Measurements from ENCODE around the gene PNPO. TPM values are rescaled to one million over a fixed set of nuclear protein-coding genes. Genes with fewer than 3 reads are reported as not detected.

Gene PNPO
- polyA plus RNA-seq, 1 donor (not counting 4 experiments of a cell fraction or from before 2014, with no cell fraction given), result 35.5 TPM

GRCh38 chr17:47929218-47930000, 12.0 kb upstream of the PNPO start:
- H3K9ac ChIP-seq (ENCODE audit: control insufficient read depth, extremely low read depth, insufficient read depth, low read length), result no peak overlapping the region
- no peaks in the 10 kb centered on the region for H3K9me1 ChIP-seq (ENCODE audit: control insufficient read depth, extremely low read depth, insufficient read depth, low read length)
- peaks cover 8 to 17% of the 10 kb centered on the region in 2 experiments for H3K36me3 ChIP-seq (ENCODE audit: control insufficient read depth in 2 of 2, extremely low read depth in 1 of 2, insufficient read depth in 2 of 2, low read length in 2 of 2)
- H3K27ac ChIP-seq (ENCODE audit: control insufficient read depth, insufficient read depth, low read length), result no peak overlapping the region
- DNase-seq (ENCODE audit: low read depth, low spot score), result no peak
- H3K27me3 ChIP-seq (ENCODE audit: control insufficient read depth, extremely low read depth, insufficient read depth, low read length), result no peaks in the 10 kb centered on the region
- no peak overlapping the region for H2AFZ ChIP-seq (ENCODE audit: control insufficient read depth, low read length)
- no peak overlapping the region for H3K4me2 ChIP-seq (ENCODE audit: control insufficient read depth, extremely low read depth, insufficient read depth, low read depth, low read length)
- no peaks in the 10 kb centered on the region for H4K20me1 ChIP-seq (ENCODE audit: control insufficient read depth, extremely low read depth, insufficient read depth, low read length)
- no peak overlapping the region for H3K4me3 ChIP-seq (ENCODE audit: control insufficient read depth in 2 of 3, extremely low read depth in 1 of 3, insufficient read depth in 2 of 3, low read depth in 1 of 3, low read length in 3 of 3)
- H3K4me1 ChIP-seq (ENCODE audit: control insufficient read depth, extremely low read depth, insufficient read depth, low read length), result no peaks in the 10 kb centered on the region
- no peaks in the 10 kb centered on the region for H3K9me3 ChIP-seq (ENCODE audit: control insufficient read depth, low read depth, low read length)
- FAIRE-seq, result no peak
- no peaks in the 10 kb centered on the region for H3K79me2 ChIP-seq (ENCODE audit: control insufficient read depth, insufficient read depth, low read length)
- dilution Hi-C loops (cut with MboI; ENCODE audit: extremely low pct_ligation_motif_present, low sequenced_read_pairs), result no loop called here
- TF ChIP-seq CTCF (optimal IDR thresholded peaks at IDR 0.05 in 1 of 3, IDR thresholded peaks at IDR 0.05 in 1 of 3, conservative IDR thresholded peaks at IDR 0.05 in 1 of 3; ENCODE audit: extremely low read depth in 1 of 3, insufficient read depth in 2 of 3, low read length in 3 of 3) (no peak), EZH2 (IDR thresholded peaks at IDR 0.05; ENCODE audit: low read length) (no peak)

- dilution Hi-C loops (cut with MboI; ENCODE audit: extremely low pct_ligation_motif_present, low sequenced_read_pairs), result no loop called here
- peaks cover 16% of the 10 kb centered on the region for H3K4me1 ChIP-seq (ENCODE audit: control insufficient read depth, extremely low read depth, insufficient read depth, low read length)
- H2AFZ ChIP-seq (ENCODE audit: control insufficient read depth, low read length), result no peak overlapping the region
- H3K27ac ChIP-seq (ENCODE audit: control insufficient read depth, insufficient read depth, low read length), result no peak overlapping the region
- no peaks in the 10 kb centered on the region for H3K9me3 ChIP-seq (ENCODE audit: control insufficient read depth, low read depth, low read length)
- no peak overlapping the region for H3K4me3 ChIP-seq (ENCODE audit: control insufficient read depth in 2 of 3, extremely low read depth in 1 of 3, insufficient read depth in 2 of 3, low read depth in 1 of 3, low read length in 3 of 3)
- DNase-seq (ENCODE audit: low read depth, low spot score) (no peak), FAIRE-seq (no peak)
- peaks cover 5 to 7% of the 10 kb centered on the region in 2 experiments for H3K36me3 ChIP-seq (ENCODE audit: control insufficient read depth in 2 of 2, extremely low read depth in 1 of 2, insufficient read depth in 2 of 2, low read length in 2 of 2)
- TF ChIP-seq CTCF (optimal IDR thresholded peaks at IDR 0.05 in 1 of 3, IDR thresholded peaks at IDR 0.05 in 1 of 3, conservative IDR thresholded peaks at IDR 0.05 in 1 of 3; ENCODE audit: extremely low read depth in 1 of 3, insufficient read depth in 2 of 3, low read length in 3 of 3) (no peak), EZH2 (IDR thresholded peaks at IDR 0.05; ENCODE audit: low read length) (no peak)
- H3K79me2 ChIP-seq (ENCODE audit: control insufficient read depth, insufficient read depth, low read length), result no peaks in the 10 kb centered on the region
- no peak overlapping the region for H3K9ac ChIP-seq (ENCODE audit: control insufficient read depth, extremely low read depth, insufficient read depth, low read length)
- no peaks in the 10 kb centered on the region for H3K27me3 ChIP-seq (ENCODE audit: control insufficient read depth, extremely low read depth, insufficient read depth, low read length)
- H4K20me1 ChIP-seq (ENCODE audit: control insufficient read depth, extremely low read depth, insufficient read depth, low read length), result no peaks in the 10 kb centered on the region
- no peaks in the 10 kb centered on the region for H3K9me1 ChIP-seq (ENCODE audit: control insufficient read depth, extremely low read depth, insufficient read depth, low read length)
- no peak overlapping the region for H3K4me2 ChIP-seq (ENCODE audit: control insufficient read depth, extremely low read depth, insufficient read depth, low read depth, low read length)
Observed at GRCh38 chr17:47931848-47932247, 9.5 kb upstream of the PNPO start.

Measured in keratinocyte (primary cell).